GM19395 (cell line): ENCODE data around the gene CCNF.
"Not testable (repeated sequence)": the region's sequence is repeated elsewhere in the genome, so short reads cannot be mapped to it uniquely, and the experiment has no call there.

Experiments
- ATAC-seq: cut with Tn5 transposase; IDR thresholded peaks from one replicate; pipeline ENCODE4 v1.9.1; 2021; ENCODE audit warnings: mild to moderate bottlenecking, moderate library complexity; ENCODE audit not compliant: unreplicated experiment

CCNF gene

GRCh38 chr16:2428051-2428783, 1.0 kb upstream of the CCNF start:
- peak; percentile 25 for ATAC-seq

- ATAC-seq: no peak
Measured at GRCh38 chr16:2428784-2429033, 538 bp upstream of the CCNF start.

GRCh38 chr16:2429771-2430663, 770 bp downstream of the CCNF start:
- ATAC-seq: peak; percentile 13

- ATAC-seq: no peak
Measured at GRCh38 chr16:2432286-2432685, 3.0 kb downstream of the CCNF start.

GRCh38 chr16:2432801-2433505, 3.7 kb downstream of the CCNF start:
- no peak for ATAC-seq

- not testable (repeated sequence) for ATAC-seq
Measured at GRCh38 chr16:2435236-2435635, 6.0 kb downstream of the CCNF start.

- no peak for ATAC-seq
Measured at GRCh38 chr16:2436110-2436509, 6.9 kb downstream of the CCNF start.

- no peak for ATAC-seq
Measured at GRCh38 chr16:2437032-2437790, 8.0 kb downstream of the CCNF start.

- ATAC-seq: no peak
Measured at GRCh38 chr16:2438121-2438520, 8.9 kb downstream of the CCNF start.

GRCh38 chr16:2439598-2439997, 10.4 kb downstream of the CCNF start:
- ATAC-seq: no peak

GRCh38 chr16:2441143-2441804, 12.0 kb downstream of the CCNF start:
- ATAC-seq: not testable (repeated sequence)

GRCh38 chr16:2443555-2443954, 14.3 kb downstream of the CCNF start:
- no peak for ATAC-seq

GRCh38 chr16:2447920-2448583, 18.8 kb downstream of the CCNF start:
- no peak for ATAC-seq

GRCh38 chr16:2449118-2449517, 19.9 kb downstream of the CCNF start:
- no peak for ATAC-seq

- no peak for ATAC-seq
Measured at GRCh38 chr16:2450535-2450934, 21.3 kb downstream of the CCNF start.

- ATAC-seq: no peak
Measured at GRCh38 chr16:2450975-2451381, 21.7 kb downstream of the CCNF start.

- ATAC-seq: no peak
Measured at GRCh38 chr16:2451851-2452320, 22.6 kb downstream of the CCNF start.

GRCh38 chr16:2452650-2453049, 23.4 kb downstream of the CCNF start:
- no peak for ATAC-seq

GRCh38 chr16:2455081-2455845, 26.0 kb downstream of the CCNF start:
- no peak for ATAC-seq
